Liver (tissue), 9 donors: ENCODE results near the gene LUZP4. TPM values are rescaled to one million over a fixed set of nuclear protein-coding genes. Genes with fewer than 3 reads are reported as not detected.

ENCODE experiments used
- DNase-seq: peaks from one replicate; pipeline ENCODE4 v3.0.0-alpha.2; 2017; ENCODE audit warnings: low spot score
- H3K27ac ChIP-seq, 2 donors: one replicate each; pipeline ENCODE4 v1.7.0; 2013; ENCODE audit warnings: inconsistent platforms in 2 of 2, low read length in 2 of 2, control low read depth in 1 of 2, low read depth in 1 of 2, mild to moderate bottlenecking in 1 of 2
- H3K27me3 ChIP-seq, 4 donors: one replicate each; pipeline versions ENCODE4 v1.6.1 to v1.7.0; 2013; ENCODE audit warnings: low read length in 3 of 4, inconsistent platforms in 1 of 4, mild to moderate bottlenecking in 1 of 4, moderate library complexity in 1 of 4; ENCODE audit not compliant: control insufficient read depth in 4 of 4, insufficient read depth in 4 of 4
- H3K36me3 ChIP-seq, 4 donors: one replicate each; pipeline versions ENCODE4 v1.6.1 to v1.7.0; 2013; ENCODE audit warnings: low read length in 3 of 4, mild to moderate bottlenecking in 3 of 4, low read depth in 1 of 4, moderate library complexity in 1 of 4; ENCODE audit not compliant: control insufficient read depth in 4 of 4, insufficient read depth in 3 of 4
- H3K4me1 ChIP-seq, 4 donors: one replicate each; pipeline versions ENCODE4 v1.6.1 to v1.7.0; 2013; ENCODE audit warnings: low read length in 3 of 4, mild to moderate bottlenecking in 3 of 4, moderate library complexity in 1 of 4; ENCODE audit not compliant: control insufficient read depth in 4 of 4, insufficient read depth in 4 of 4
- H3K4me3 ChIP-seq, 3 donors: one replicate each; pipeline versions ENCODE4 v1.6.1 to v1.7.0; 2013; ENCODE audit warnings: low read length in 3 of 3, control low read depth in 1 of 3, low read depth in 1 of 3, mild to moderate bottlenecking in 1 of 3
- H3K9ac ChIP-seq, 2 donors: one replicate each; pipeline ENCODE4 v1.7.0; 2013; ENCODE audit warnings: low read length in 2 of 2, mild to moderate bottlenecking in 2 of 2, moderate library complexity in 2 of 2, control low read depth in 1 of 2, low read depth in 1 of 2
- H3K9me3 ChIP-seq, 4 donors: one replicate each; pipeline versions ENCODE4 v1.6.1 to v1.7.0; 2013; ENCODE audit warnings: low read length in 3 of 4; ENCODE audit not compliant: control insufficient read depth in 4 of 4
- EGR1 ChIP-seq, 2 donors: IDR thresholded peaks; 2 replicates each; pipeline ENCODE4 v1.6.1; 2016 to 2018; ENCODE audit warnings: antibody characterized with exemption in 2 of 2, low read depth in 2 of 2
- FOXA1 ChIP-seq: IDR thresholded peaks from 2 replicates; pipeline ENCODE4 v1.6.1; 2016; ENCODE audit warnings: antibody characterized with exemption
- FOXA2 ChIP-seq: IDR thresholded peaks from 2 replicates; pipeline ENCODE4 v1.6.1; 2016; ENCODE audit warnings: antibody characterized with exemption
- GABPA ChIP-seq, 2 donors: IDR thresholded peaks in 1 of 2; conservative IDR thresholded peaks in 1 of 2; 2 replicates each; pipeline ENCODE4 v1.6.1; 2016; ENCODE audit warnings: antibody characterized with exemption in 2 of 2, mild to moderate bottlenecking in 1 of 2, moderate library complexity in 1 of 2
- HNF4A ChIP-seq, 2 donors: conservative IDR thresholded peaks; 2 replicates each; pipeline ENCODE4 v1.6.1; 2016; ENCODE audit warnings: antibody characterized with exemption in 2 of 2, mild to moderate bottlenecking in 2 of 2
- HNF4G ChIP-seq: IDR thresholded peaks from 2 replicates; pipeline ENCODE4 v1.6.1; 2016; ENCODE audit warnings: antibody characterized with exemption
- NR2F2 ChIP-seq: IDR thresholded peaks from 2 replicates; pipeline ENCODE4 v1.6.1; 2016; ENCODE audit warnings: antibody characterized with exemption
- RAD21 ChIP-seq, 2 donors: IDR thresholded peaks; 2 replicates each; pipeline ENCODE4 v1.6.1; 2016; ENCODE audit warnings: antibody characterized with exemption in 2 of 2, mild to moderate bottlenecking in 2 of 2
- RXRA ChIP-seq, 2 donors: IDR thresholded peaks; 2 replicates each; pipeline ENCODE4 v1.6.1; 2017 to 2018; ENCODE audit warnings: antibody characterized with exemption in 2 of 2, mild to moderate bottlenecking in 1 of 2
- SP1 ChIP-seq: IDR thresholded peaks from 2 replicates; pipeline ENCODE4 v1.6.1; 2018; ENCODE audit warnings: antibody characterized with exemption, mild to moderate bottlenecking
- TAF1 ChIP-seq: conservative IDR thresholded peaks from 2 replicates; pipeline ENCODE4 v1.6.1; 2016; ENCODE audit warnings: antibody characterized with exemption, mild to moderate bottlenecking
- YY1 ChIP-seq: IDR thresholded peaks from 2 replicates; pipeline ENCODE4 v1.6.1; 2016; ENCODE audit warnings: antibody characterized with exemption, mild to moderate bottlenecking
- WGBS: extraction: QIAGEN DNeasy Blood & Tissue Kit; methylation state at CpG from one replicate; pipeline ENCODE4 v1.1.7; 2013; 5-methylcytosine and 5-hydroxymethylcytosine counted together
- polyA plus RNA-seq, 2 donors: library from polyadenylated mRNA; stranded (reverse) in 1 of 2; unstranded in 1 of 2; fragments of 200-250 nt in 1 of 2; fragments of >200 nt in 1 of 2; fragmentation: Nextera tagmentation in 1 of 2; extraction: Ambion mirVana in 1 of 2; gene quantifications; one replicate each; pipeline versions ENCODE4 v1.2.1 to v1.2.3, GENCODE V29; 2013 to 2015
- total RNA-seq, 2 donors: library from RNA; depleted of rRNA; stranded (reverse); fragments of >200 nt; gene quantifications; one replicate each; pipeline ENCODE4 v1.2.3, GENCODE V29; 2014
- TF ChIP-seq, protein P1 (sequence below): IDR thresholded peaks from 2 replicates; pipeline ENCODE4 v1.6.1; 2016; ENCODE audit warnings: antibody characterized with exemption
- TF ChIP-seq, protein P2 (sequence below): IDR thresholded peaks from 2 replicates; pipeline ENCODE4 v1.6.1; 2016; ENCODE audit warnings: antibody characterized with exemption, mild to moderate bottlenecking
- TF ChIP-seq, protein P3 (sequence below): IDR thresholded peaks from 2 replicates; pipeline ENCODE4 v1.6.1; 2016; ENCODE audit warnings: antibody characterized with exemption
- donor health status: healthy.
- donor health status: healthy.
- donor health status: healthy.
- donor health status: healthy.
- donor health status: healthy.

The LUZP4 gene
- total and polyA plus RNA-seq, 4 donors: not detected

DNA sequence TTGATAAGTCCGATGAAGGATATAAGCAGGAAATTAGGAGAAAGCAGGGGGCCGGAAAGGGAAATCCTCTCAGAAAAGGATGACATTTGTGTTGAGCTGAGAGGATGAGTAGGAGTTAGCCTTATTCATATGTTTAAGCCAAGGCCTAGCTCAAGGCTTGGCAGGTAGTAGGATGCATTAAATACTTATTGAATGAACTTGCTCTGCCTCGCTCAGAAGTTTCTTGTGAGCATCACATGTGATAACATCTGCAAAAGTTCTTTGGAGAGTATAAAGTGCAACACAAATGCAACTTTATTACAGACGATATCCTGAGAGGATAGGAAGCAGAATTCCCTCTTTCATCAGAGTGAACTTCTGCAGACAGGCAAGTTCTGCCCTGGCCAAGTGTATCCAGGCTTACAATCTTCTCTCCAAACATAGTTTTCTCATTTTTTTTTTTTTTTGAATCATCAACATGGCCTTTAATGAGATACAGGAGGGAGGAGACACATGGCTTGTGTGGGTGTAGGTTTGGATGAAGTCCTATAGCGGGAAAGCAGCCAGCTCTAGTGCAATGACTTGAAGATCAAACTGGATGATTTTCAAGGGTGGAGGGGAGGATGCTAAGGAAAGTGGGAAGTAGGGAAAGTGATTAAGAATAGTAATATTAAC, 48.1 kb downstream of the LUZP4 start:
- Histone ChIP-seq H3K27ac (no peak overlapping the region), H3K4me1 (peaks cover 0 to 1% (median 0%) of the 10 kb centered on the region in 4 donors), H3K9me3 (no peaks in the 10 kb centered on the region), H3K9ac (no peak overlapping the region), H3K27me3 (peaks cover 0 to 2% (median 0%) of the 10 kb centered on the region in 4 donors), H3K4me3 (no peak overlapping the region), H3K36me3 (no peaks in the 10 kb centered on the region)
- DNase-seq: no peak
- 82% methylated on average over 5 of the region's 5 CpGs for WGBS
- no peak for TF ChIP-seq RAD21 (IDR thresholded peaks at IDR 0.05)

DNA sequence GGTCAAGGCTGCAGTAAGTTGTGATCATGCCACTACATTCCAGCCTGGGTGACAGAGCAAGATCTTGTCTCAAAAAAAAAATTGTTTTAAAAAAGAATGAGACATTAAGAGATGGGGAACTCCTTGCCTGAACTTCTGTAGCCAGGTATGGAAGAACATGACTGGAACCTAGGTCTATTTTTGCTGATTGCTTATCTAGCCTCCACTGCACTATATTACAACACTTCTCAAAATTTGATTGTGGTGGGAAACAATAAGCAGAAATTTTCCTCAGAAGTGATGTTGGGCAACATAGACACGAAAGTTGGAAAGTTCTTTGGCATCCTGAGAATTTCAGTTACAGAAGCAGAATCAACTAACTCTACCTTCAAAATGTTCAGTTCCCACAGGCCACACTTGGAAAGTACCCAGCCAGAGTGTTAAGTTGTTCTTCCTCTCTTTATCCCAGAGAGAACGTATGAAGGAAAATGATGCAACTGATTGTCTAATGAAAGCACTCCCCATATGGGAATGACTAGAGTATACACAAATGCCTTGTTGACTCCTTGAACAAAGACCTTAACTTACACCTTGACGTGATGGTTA, 50.0 kb downstream of the LUZP4 start:
- no peak for DNase-seq
- WGBS: 67% methylated on average over 3 of the region's 3 CpGs
- Histone ChIP-seq H3K9ac (no peak overlapping the region), H3K4me3 (no peak overlapping the region), H3K27ac (no peak overlapping the region), H3K27me3 (peaks cover 0 to 2% (median 0%) of the 10 kb centered on the region in 4 donors), H3K4me1 (peaks cover 3 to 5% (median 4%) of the 10 kb centered on the region in 4 donors), H3K36me3 (no peaks in the 10 kb centered on the region), H3K9me3 (no peaks in the 10 kb centered on the region)
- TF ChIP-seq HNF4A (conservative IDR thresholded peaks at IDR 0.05) (no peak), TAF1 (no peak), YY1 (no peak), FOXA1 (no peak), FOXA2 (no peak), RXRA (IDR thresholded peaks at IDR 0.05) (no peak)

DNA sequence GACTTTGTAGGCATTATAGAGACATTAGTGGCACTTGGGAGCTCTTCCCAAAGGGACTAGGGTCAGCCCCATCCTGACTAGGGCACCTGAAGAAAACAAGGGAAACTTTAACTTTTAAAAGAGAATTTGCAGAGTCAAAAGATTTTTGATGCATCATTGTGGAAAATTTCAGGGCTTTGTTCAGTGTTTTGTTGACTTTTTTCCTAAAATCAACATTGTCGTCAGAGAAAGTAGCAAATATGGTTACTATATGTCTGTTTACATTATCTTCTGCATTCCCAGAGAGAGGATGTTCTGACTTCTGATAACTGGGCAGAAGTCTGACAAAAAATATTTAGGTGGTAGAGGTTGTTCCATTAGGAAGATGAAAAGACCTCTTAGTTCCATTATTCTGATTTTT, 51.9 kb downstream of the LUZP4 start:
- Histone ChIP-seq H3K4me1 (peaks cover 3 to 19% (median 10%) of the 10 kb centered on the region in 4 donors), H3K9ac (no peak overlapping the region), H3K27ac (no peak overlapping the region), H3K9me3 (no peaks in the 10 kb centered on the region), H3K36me3 (no peaks in the 10 kb centered on the region), H3K27me3 (peaks cover 0 to 2% (median 0%) of the 10 kb centered on the region in 4 donors), H3K4me3 (no peak overlapping the region)
- no peak for TF ChIP-seq GABPA (IDR thresholded peaks at IDR 0.05 in 1 of 2, conservative IDR thresholded peaks at IDR 0.05 in 1 of 2)
- TF ChIP-seq, protein P1, sequence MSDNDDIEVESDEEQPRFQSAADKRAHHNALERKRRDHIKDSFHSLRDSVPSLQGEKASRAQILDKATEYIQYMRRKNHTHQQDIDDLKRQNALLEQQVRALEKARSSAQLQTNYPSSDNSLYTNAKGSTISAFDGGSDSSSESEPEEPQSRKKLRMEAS: no peak
- TF ChIP-seq, protein P2, sequence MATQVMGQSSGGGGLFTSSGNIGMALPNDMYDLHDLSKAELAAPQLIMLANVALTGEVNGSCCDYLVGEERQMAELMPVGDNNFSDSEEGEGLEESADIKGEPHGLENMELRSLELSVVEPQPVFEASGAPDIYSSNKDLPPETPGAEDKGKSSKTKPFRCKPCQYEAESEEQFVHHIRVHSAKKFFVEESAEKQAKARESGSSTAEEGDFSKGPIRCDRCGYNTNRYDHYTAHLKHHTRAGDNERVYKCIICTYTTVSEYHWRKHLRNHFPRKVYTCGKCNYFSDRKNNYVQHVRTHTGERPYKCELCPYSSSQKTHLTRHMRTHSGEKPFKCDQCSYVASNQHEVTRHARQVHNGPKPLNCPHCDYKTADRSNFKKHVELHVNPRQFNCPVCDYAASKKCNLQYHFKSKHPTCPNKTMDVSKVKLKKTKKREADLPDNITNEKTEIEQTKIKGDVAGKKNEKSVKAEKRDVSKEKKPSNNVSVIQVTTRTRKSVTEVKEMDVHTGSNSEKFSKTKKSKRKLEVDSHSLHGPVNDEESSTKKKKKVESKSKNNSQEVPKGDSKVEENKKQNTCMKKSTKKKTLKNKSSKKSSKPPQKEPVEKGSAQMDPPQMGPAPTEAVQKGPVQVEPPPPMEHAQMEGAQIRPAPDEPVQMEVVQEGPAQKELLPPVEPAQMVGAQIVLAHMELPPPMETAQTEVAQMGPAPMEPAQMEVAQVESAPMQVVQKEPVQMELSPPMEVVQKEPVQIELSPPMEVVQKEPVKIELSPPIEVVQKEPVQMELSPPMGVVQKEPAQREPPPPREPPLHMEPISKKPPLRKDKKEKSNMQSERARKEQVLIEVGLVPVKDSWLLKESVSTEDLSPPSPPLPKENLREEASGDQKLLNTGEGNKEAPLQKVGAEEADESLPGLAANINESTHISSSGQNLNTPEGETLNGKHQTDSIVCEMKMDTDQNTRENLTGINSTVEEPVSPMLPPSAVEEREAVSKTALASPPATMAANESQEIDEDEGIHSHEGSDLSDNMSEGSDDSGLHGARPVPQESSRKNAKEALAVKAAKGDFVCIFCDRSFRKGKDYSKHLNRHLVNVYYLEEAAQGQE: no peak
- no peak for TF ChIP-seq NR2F2
- no peak for TF ChIP-seq HNF4G
- TF ChIP-seq YY1: no peak
- no peak for TF ChIP-seq HNF4A (conservative IDR thresholded peaks at IDR 0.05)
- TF ChIP-seq SP1: no peak
- TF ChIP-seq RAD21 (IDR thresholded peaks at IDR 0.05): no peak
- TF ChIP-seq, protein P3, sequence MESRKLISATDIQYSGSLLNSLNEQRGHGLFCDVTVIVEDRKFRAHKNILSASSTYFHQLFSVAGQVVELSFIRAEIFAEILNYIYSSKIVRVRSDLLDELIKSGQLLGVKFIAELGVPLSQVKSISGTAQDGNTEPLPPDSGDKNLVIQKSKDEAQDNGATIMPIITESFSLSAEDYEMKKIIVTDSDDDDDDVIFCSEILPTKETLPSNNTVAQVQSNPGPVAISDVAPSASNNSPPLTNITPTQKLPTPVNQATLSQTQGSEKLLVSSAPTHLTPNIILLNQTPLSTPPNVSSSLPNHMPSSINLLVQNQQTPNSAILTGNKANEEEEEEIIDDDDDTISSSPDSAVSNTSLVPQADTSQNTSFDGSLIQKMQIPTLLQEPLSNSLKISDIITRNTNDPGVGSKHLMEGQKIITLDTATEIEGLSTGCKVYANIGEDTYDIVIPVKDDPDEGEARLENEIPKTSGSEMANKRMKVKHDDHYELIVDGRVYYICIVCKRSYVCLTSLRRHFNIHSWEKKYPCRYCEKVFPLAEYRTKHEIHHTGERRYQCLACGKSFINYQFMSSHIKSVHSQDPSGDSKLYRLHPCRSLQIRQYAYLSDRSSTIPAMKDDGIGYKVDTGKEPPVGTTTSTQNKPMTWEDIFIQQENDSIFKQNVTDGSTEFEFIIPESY: no peak
- no peak for TF ChIP-seq RXRA (IDR thresholded peaks at IDR 0.05)
- no peak for TF ChIP-seq EGR1 (IDR thresholded peaks at IDR 0.05; ENCODE audit: low read depth in 2 of 2)
- no peak for DNase-seq
- WGBS: 45% methylated on average over 1 of the region's 1 CpG
